NCI-H526 (cell line): ENCODE results near the gene MNAT1.
A peak's percentile ranks its signal among the peaks of the same experiment; 100 is the strongest.
"Not testable (repeated sequence)": the region's sequence is repeated elsewhere in the genome, so short reads cannot be mapped to it uniquely, and the experiment has no call there.

ENCODE experiments used
- DNase-seq, 2 experiments: peaks; one replicate each; lab custom pipeline; 2025; lab: John Stamatoyannopoulos, UW

The MNAT1 gene

DNA sequence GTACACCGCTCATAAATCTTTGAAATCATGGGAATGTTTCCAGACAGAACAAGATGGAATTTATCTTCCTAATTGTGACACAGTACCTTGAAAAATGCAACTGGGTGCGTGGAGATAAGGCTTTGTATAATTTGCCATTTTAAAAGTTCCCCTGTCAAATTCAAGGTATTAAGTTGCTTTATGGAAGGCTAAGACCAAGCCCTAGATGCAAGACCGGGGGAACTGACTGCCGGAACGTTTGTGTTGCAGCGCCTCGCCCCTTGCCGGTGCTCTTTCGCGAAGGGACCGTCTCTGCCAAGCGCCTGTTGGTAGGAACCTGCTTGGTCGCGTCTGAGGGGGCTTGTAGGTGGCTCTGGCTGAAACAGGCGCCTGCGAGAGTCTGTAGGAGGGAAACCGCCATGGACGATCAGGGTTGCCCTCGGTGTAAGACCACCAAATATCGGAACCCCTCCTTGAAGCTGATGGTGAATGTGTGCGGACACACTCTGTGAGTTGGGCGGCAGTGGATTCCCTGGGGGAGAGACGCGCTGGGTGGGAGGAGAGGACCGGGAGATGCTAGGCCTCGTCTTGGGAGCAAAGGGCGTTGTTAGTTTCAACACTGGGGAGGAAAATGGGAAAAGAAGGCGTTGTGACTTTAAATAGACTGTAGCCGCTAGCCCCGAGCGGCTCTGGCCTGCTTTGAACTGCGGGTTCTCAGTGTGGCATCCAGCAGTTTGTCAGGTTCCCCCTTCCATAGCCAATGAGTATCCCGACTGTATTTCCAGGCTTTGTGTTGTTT lies at the start of gene MNAT1:
Gene MNAT1 (plus strand): TSS at position 297 of the 778 bp plus-strand sequence. CDS start 102 bp downstream, at position 399.
- peak; percentile 77 to 93 for DNase-seq

DNA sequence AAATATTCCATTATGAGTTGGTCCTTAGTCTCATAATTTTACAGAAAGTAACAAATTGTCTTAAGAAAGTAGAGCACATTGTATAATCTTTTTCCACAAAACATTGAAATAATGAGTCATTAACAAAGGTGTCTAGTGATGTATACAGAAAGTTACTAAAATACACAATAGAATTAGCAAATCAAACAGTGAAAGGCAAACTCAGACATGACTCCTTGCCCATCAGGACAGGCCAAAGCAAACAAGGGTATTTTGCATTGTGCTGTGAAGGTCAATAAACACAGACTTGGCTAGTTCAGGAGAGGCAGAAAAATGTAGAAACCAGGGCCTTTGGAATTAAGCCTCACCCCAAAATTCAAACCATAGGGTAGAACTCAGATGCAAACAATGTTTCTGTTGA lies 47.7 kb upstream of the MNAT1 start:
- DNase-seq, result peak; percentile 11 to 27

DNA sequence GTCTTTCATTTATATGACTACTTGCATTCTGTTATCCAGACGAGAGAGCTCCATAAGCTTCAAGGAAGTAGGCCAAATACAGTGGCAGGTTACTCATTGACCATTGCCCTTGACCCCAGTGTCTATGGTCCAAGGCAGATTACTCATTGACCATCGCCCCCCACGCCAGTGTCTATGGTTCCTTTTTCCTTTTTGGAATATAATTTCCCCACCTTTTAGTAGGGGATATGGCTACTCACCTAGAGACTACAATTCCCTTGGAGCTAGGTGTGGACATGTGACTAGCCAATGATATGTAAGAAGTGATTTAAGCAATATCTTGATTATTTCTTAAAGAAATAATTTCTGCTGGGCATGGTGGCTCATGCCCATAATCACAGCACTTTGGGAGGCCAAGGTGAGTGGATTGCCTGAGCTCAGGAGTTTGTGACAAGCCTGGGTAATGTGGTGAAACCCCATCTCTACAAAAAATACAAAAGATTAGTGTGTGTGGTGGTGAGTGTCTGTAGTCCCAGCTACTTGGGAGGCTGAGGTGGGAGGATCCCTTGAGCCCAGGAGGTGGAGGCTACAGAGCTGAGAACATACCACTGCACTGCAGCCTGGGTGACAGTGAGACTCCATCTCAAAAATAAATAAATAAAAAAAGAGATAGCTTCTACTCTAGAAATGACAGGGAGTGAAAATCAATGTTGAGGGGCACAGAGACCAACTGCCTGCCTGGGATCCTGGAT lies 43.0 kb upstream of the MNAT1 start:
- DNase-seq, result no peak

DNA sequence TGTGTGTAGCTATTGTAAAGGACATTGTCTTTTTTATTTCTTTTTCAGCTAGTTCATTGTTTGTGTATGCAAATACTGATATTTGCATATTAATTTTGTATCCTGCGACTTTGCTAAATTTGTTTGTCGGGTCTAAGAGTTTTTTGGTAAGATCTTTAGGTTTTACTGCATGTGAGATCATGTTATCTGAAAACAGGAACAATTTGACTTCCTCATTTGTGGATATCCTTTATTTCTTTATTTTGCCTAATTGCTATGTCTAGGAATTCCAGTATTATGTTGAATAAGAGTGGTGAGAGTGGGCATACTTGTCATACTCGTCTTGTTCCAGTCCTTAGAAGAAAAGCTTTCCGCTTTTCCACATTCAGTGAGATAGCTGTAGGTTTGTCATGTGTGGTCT lies 39.2 kb upstream of the MNAT1 start:
- DNase-seq, result peak; percentile 7 to 23

DNA sequence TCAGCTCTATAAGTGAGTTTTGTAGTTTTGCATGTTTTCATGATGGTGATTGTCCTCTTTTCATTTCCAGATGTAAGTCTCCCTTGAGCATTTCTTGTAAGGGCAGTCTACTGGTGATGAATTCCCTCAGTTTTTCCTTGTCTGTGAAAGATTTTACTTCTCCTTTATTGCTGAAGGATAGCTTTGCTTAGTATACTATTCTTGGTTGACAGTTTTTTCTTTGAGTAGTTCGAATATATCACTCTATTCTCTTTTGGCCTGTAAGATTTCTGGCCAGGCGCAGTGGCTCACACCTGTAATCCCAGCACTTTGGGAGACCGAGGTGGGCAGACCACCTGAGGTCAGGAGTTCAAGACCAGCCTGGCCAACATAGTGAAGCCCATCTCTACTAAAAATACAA lies 34.0 kb upstream of the MNAT1 start:
- no peak for DNase-seq

DNA sequence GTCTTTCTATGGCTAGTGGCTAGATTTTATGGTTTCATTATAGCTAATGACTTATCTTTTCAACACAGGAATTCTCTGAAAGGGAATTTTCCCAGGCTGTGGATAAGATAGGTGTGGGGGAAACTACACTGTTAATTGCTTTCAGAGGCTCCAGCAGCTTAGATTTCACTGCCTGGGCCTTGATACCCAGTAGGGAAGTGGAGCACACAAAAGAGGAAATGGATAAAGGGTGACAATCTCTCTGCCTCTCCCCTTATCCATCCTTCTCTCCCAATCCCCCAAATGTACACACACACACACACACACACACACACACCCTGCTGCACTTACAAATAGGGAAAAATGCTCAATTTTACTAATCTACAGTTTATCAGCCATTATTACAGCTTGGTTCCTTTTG lies 29.5 kb upstream of the MNAT1 start:
- DNase-seq, result no peak

DNA sequence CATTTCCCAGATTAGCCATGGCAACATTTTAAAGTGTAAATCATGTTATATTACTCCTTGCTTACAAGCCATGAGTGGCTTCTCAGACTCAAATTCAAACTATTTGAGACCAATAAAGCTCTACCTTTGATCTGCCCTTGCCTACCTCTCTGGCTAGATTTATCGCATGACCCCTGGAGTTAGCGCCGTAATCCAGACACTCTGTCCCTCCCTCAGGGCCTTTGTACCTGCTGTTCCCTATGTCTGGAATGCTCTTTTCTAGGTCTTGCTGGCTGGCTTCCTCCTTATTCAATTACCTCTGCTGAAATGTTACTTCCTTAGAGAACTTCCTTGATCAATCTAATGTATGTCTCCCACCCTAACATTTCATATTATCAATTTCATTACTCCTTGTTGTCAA lies 26.7 kb upstream of the MNAT1 start:
- no peak for DNase-seq

DNA sequence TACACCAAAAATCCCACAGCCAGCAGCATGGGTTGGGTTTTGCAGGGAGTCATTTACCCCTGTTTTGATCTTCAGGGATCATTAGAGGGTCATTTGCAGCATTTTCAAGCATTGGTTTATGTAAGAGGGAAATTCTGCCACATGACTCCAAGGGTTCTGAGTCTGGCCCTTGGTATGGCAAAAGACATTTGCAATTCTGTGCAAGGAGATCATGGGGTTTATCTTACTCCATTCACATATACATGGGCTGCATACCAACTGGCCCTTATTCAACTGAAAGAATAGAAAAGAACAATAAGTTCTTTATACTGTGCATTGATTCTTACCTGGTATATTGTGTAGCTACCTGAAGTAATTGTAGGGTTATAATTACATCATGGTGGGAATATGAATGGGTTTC lies 24.1 kb upstream of the MNAT1 start:
- no peak for DNase-seq

DNA sequence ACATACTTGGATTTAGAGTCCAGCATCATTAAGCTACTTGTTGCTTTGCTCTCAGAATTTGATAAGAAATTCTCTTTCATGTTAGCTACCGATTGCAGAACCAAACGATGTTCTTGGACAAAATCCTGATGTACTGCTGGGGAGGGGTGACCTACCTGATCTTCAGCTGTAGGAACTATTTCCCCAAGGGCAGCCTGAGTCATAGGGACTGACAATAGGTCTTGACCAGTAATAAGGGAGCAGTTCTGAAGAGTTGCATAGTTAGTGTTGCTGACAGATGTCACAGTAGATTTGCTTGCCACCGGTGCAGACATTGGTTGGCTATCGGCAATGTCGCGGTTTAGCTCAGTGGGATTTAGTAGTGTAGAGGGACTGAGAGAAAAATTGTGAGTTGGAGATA lies 21.0 kb upstream of the MNAT1 start:
- DNase-seq, result no peak

DNA sequence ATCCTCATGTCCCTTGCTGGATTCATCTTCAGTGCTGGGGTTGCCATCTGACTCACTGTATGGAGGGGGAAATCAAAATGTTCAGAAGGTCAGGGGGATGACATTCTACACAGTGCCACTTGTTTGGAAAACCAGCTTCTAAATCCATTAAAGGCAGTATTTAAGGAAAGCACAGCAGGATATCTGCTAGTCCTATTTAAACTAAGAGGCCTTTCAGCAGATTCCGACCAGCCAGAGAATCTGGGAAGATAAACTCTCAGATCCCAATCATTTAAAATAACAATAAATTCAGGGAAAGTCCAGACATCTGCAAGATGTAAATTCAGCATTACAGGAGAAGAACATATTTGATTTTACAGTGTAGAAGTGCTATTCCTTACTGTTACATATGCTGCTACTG lies 14.2 kb upstream of the MNAT1 start:
- DNase-seq, result no peak

DNA sequence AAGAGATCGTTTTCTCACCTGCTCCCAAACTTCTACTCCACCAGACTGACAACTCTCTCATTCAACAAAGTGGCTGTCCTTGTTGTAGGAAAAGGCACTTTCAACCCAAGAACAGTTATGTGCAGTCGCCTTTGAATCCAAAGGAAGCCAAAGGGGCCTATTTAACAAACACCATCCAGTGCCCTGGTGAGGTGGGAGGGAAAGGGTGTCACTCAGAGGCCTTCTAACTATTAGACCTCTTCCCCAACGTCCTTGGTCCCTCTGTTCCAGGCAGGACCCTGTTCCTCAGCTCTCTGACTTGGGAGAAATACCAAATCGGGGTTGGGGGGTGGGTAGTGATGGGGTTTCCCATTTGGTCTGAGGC lies 13.6 kb upstream of the MNAT1 start:
- peak in 1 of 2 experiments; percentile 39 for DNase-seq

DNA sequence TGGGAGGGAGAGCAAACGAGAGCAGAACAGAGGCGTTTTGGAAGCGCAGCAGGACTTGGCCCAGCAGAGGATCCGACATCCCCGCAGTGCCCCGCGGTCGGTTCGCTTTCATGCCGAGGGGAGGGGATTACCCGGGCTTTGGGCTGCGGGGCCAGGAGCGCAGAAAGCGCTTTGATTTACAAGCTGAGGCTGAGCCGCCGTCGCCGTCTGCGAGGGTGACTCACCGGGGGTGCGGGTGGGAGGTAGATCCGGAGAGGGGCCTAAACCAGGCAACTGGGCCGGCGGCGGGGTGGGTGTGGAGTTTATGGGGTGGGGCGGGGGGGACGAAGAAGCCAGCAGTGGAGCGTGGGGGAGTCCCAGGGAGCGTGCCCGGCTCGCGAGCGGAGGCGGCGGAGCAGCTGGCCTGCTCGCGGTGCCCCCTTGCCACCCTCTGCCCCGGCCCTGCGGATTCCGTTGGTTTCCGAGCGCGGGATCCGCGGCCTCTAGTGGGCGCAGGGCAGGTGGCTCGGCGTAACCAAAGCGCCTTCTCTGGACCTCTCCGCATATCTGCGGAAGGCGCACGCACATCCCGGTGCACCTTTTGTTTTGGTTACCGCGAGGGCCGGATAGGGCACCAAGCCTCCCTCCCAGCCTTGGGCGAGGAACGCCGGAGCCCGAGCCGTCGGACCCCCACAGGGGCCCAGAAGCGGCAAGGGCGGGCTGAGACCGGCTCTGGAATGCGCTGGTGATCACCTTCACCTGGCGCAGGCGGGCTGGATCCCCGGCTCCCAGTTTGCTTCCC lies 13.0 kb upstream of the MNAT1 start:
- DNase-seq, result peak; percentile 42 to 86

DNA sequence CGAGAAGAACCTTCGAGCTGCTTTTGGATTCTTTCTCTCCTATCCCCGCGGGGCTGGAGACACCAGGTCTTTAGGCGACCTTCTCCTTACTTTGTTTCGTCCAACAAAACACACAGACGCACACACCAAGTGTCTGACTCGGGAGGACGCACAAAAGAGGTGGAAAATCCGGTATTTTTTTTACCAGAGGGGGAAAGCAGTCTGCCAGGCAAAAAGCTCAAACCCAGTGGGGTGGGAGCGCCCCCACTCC lies 12.5 kb upstream of the MNAT1 start:
- DNase-seq, result peak in 1 of 2 experiments; percentile 42

DNA sequence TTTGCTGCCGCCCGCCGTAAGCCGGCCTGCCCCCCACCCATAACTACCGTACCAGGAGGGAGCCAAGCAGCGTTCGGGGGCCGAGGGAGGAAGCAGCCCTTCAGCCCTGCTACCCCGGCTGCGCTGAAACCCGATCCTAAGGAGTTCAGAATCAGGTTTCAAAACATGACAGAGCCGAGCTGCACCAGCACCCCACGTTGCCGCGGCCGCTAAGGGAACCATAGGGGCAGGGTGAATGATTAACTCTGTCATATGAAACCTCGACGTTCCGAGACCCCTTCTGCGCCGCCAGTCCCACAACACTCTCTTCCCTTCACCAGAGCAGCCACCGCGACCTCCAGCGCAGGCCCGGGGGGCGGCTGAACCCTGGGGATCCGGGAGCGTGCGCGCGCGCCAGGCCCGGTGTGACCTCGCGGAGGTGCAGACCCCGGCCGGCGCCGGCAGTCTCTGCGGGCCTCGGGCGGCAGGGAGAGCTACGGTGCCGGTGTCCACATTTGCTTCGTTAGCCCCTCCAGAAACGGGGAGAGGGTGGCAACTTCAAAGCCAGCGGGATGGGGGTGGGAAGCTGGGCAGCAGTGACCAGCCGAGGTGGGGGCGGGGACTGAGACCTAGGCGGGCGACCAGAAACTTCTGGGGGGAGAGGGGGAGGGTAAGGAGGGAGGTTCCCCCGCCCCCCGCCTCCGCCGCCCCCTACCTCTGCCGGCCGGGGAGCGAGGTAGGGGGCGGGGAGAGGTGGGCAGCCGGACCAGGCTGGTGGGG lies 12.0 kb upstream of the MNAT1 start:
- DNase-seq, result peak; percentile 79 to 91

DNA sequence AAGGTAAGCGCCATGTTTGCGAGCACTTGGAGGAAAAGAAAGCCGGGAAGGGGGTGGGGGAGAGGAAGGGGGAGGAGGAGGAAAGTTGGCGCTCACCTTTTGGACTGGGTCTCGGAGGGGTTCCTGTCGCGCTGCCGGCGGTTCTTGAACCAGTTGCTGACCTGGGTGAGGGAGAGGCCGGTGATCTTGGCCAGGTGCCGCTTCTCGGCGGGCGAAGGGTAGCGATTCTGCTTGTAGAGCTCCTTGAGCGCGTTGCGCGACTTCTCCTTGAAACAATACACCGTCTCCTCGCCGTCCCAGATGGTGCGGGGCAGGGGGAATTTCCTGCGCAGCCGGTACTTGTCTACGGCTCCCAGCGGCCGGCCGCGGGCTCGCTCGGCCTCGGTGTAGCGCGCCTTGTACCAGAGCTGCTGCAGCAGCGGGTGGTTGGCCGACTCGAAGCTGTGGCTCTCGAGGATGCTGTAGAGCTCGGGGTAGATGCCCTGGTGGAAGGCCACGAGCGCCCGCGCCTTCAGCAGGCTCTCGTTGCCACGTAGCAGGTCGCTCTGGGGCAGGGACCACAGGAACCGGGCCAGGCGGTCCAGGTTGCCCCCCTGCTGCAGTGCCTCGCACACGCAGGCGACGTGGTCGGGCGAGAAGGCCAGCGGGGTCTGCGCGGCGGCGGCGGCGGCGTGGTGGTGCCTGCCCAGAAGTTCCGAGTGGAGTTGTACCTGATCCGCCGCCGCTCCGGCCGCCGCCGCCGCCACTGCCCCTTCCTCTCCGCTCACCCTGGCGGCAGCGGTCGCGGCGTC lies 11.2 kb upstream of the MNAT1 start:
- peak; percentile 37 to 69 for DNase-seq

DNA sequence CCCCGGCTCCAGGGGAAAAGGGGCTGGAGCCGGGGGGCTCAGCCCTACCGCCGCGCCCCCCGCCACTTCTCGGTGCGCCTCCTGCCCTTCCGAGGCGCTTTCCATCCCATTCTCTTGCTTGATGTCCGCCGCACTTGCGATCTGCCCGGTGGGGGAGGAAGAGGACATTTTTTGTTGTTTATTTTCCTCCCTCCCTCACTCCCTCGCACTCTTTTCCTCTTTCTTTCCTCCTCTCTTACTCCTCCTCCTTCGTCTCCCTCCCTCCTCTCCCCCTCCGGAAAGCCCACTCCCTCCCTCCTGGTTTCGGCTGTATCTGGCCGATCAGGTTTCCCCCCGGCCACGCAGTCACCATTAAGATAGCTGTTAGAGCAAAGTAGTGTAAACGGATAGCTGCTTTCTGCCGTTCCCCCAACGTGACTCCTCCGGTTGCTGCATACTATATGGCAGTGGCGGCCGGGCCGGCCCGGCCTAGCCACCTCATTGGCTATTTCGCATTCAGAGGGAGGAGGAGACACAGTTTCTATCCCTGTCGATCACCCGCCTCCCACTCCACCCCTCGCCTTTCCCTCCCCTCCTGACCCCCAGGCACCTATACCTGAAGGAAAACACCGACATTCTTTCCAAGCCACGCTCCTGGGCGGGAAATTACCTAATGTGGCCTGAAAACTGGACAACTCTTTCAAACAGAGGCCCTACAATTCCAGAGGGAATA lies 10.5 kb upstream of the MNAT1 start, which contains the start of gene SIX4:
Gene SIX4 (minus strand): TSS at position 445 of the 712 bp plus-strand sequence. CDS start 277 bp downstream, at position 168.
- peak; percentile 93 to 97 for DNase-seq

DNA sequence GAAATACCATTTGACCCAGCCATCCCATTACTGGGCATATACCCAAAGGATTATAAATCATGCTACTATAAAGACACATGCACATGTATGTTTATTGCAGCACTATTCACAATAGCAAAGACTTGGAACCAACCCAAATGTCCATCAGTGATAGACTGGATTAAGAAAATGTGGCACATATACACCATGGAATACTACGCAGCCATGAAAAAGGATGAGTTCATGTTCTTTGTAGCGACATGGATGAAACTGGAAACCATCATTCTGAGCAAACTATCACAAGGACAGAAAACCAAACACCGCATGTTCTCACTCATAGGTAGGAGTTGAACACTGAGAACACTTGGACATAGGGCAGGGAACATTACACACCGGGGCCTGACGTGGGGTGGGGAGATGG lies 3.3 kb upstream of the MNAT1 start:
- DNase-seq, result not testable (repeated sequence)

DNA sequence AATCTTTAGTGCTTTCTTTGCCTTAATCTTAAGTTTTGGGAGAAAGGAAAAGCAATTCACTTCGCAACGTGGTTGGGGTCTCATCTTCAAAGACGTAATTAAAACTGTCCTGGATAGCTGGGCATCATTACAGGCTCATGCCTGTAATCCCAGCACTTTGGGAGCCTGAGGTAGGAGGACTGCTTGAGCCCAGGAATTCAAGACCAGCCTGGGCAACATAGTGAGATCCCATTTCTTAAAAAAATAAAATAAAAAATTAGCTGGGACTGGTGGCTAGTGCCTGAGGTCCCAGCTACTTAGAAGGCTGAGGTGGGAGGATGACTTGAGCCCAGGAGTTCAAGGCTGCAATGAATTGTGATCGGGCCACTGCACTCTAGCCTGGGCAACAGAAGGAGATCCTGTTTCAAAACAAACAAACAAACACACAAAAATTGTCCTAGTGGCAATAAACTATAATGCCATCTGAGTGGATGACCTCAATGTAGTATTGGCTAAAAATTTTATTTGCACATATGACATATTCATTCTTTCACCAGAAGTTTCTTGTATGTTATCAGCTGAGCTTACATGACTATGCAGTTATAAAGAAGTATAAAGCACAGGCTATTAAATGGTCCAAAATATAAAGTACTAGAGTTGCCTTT lies 1.6 kb upstream of the MNAT1 start:
- no peak for DNase-seq

DNA sequence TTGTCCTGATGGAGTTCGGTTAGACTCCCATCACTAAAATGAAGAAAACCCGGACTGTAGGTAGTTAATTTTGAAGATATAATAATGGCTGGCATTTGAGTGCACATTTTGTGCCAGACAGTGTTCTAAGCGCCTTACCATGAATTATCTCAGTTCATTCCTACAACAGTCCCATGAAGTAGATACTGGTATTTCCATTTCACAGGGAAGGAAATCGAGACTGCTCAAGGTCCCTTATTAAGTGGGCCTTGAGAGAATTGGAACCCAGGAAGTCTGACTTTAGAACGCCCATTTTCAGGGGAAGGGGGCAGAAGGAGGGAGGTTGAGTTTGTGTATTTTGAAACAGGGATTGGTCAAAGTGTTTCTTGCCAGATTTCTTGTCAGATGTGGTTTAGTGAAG lies 855 bp downstream of the MNAT1 start:
- DNase-seq, result peak; percentile 25 to 32

DNA sequence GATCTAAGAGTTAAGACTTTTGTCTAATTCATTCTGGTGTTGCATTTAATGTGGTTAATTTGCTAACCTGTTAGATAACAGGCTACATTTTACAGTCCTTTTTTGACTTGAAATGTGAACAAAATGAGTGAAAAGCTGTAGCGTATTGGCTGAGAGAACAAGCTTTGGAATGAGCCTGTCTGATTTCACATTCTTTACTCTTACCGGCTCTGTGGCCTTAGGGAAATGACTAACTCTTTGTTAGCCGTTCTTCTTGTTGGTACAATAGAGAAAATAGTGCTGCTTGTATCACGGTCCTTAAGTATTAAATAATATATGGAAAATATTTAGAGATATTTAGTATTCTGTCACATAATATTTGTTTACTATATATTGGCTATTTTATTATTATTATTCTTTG lies 1.9 kb downstream of the MNAT1 start:
- DNase-seq, result peak; percentile 33 to 57
